ENCODE results near the gene CAV1.
"Not testable (repeated sequence)": the region's sequence is repeated elsewhere in the genome, so short reads cannot be mapped to it uniquely, and the experiment has no call there.

The CAV1 gene, protein sequence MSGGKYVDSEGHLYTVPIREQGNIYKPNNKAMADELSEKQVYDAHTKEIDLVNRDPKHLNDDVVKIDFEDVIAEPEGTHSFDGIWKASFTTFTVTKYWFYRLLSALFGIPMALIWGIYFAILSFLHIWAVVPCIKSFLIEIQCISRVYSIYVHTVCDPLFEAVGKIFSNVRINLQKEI

DNA sequence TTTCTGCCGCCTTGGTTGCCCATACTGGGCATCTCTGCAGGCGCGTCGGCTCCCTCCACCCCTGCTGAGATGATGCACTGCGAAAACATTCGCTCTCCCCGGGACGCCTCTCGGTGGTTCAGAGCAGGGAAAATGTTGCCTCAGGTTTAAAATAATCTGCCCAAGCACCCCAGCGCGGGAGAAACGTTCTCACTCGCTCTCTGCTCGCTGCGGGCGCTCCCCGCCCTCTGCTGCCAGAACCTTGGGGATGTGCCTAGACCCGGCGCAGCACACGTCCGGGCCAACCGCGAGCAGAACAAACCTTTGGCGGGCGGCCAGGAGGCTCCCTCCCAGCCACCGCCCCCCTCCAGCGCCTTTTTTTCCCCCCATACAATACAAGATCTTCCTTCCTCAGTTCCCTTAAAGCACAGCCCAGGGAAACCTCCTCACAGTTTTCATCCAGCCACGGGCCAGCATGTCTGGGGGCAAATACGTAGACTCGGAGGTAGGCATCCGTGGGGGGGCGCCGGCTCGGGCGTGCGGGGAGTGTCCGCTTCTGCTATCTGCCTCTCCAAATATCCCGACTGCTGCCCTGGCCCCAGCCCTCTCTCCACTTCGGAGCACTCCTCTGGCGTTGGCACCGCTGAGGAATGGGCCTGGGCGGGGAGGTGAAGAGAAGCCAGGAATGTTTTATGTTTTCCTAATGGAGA lies at the start of gene CAV1:
Gene CAV1, plus strand, starts transcription at position 428 of the 689 bp plus-strand sequence. Its CDS starts 27 bp downstream, at position 455.
- DNase-seq (ENCODE audit: low read depth in 2 of 2) = no peak

DNA sequence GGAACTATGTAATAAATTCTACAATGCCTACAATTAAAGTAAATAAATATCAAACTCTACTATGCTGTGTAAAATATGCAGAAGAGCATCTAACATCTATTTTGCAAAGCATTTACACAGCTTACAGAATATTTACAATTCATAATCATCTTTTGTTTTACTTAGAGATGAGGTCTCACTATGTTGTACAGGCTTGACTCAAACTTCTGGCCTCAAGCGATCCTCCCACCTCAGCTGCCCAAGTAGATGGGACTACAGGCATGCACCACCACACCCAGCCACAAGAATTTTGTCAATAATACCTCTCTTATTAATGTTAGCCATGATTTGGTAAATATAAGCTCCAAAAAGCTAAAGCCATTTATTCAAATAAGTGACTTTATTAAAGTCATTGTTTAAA lies 47.2 kb upstream of the CAV1 start:
- DNase-seq (ENCODE audit: low read depth in 2 of 2) = no peak

DNA sequence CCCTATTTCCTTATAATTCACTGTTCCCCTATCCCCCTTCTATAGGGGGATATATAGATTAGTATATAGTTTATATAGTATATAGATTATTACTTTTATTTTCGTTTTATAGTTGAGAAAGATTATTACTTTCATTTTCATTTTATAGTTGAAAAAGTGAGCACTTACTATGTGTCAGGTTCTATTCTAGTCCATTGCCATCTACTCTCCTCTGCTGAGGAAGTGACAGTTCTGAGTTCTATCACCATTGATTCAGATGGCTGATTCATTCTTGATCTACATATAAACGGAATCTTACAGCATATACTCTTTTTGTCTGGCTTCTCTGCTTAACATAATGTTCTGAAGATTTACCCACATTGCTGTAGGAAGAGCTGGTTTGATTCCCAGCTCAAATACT lies 46.0 kb upstream of the CAV1 start:
- DNase-seq (ENCODE audit: low read depth in 2 of 2) = no peak

DNA sequence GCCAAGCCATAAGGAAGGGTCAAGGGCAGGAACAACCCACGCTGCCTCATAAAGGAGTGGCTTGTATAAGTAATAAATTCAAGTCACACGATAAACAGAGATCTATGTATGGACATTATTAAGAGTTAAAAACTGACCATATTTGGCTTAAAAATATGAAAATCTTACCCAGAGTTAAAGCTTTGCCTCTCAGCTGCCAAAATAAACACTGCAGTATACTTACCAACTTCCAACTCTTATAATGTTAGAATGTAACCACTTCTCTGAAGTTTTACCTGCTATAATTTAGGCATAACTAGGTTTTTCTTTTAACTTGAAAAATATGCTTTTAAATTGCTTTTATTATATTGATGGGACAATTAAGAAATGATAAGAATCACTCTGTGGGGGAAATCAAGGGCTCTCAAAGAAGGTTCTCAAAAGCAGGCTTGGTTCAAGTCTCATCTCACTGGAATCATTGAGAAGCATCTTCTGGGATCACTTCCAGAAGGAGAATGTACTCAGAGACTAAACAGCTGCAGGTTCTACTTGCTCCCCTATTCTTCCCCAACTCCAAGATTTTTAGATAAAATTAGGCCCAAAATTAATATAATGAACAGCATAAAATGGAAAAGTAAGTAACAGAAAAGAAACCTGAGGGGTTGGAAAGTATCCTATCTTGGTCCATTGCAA lies 41.4 kb upstream of the CAV1 start:
- no peak for DNase-seq (ENCODE audit: low read depth in 2 of 2)

DNA sequence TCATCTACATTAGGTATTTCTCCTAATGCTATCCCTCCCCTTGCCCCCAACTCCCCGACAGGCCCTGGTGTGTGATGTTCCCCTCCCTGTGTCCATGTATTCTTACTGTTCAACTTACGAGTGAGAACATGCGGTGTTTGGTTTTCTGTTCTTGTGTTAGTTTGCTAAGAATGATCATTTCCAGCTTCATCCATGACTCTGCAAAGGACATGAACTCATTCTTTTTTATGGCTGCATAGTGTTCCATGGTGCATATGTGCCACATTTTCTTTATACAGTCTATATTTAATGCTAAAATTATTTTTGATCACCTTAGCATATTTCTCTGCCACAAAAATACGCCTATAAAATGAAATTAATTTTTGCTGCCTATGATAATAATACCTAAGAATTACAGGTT lies 40.4 kb upstream of the CAV1 start:
- not testable (repeated sequence) for DNase-seq (ENCODE audit: low read depth in 2 of 2)

DNA sequence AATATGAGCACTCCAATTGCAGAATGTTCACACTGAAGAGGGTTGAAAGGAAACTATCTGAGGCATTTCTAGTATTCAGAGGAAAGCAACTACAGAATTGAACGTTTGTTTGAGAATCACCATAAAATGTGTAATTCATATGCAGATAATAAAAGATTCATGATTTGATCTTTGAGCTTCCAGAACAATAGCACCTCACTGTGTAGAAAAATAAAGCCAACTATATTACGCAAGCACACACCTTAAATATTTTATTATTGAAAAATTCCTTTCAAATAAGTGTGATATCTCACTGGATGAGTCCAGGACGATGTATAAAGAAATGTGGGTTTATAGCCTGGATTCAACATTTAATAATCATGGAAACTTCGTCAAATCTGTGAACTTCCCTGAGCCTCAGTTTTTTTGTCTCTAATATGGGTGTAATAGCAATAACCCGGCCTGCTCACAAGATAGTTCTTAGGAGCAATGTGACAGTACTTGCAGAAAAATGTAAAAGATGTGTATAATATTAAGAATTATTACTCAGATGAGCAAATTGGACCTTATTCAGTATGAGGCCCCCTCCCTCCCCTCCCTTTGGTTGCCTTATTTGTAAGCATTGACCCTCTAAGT lies 36.8 kb upstream of the CAV1 start:
- no peak for DNase-seq (ENCODE audit: low read depth in 2 of 2)

DNA sequence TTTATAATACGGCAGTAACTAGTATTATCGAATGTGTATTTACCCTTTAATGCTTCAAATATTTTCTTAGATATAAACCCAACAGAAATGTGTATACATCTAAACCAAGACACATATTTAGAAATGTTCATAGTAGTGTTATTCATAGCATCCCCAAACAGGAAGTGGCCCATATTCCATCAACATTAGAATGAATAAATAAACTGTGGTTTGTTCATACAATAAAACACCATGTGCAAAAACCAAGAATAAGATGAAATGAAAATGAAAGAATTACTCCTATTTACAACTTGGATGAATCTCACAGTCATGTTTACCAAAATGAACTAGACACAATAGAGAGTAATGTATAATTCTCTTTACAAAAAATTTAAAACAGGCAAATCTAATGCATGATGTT lies 34.5 kb upstream of the CAV1 start:
- no peak for DNase-seq (ENCODE audit: low read depth in 2 of 2)

DNA sequence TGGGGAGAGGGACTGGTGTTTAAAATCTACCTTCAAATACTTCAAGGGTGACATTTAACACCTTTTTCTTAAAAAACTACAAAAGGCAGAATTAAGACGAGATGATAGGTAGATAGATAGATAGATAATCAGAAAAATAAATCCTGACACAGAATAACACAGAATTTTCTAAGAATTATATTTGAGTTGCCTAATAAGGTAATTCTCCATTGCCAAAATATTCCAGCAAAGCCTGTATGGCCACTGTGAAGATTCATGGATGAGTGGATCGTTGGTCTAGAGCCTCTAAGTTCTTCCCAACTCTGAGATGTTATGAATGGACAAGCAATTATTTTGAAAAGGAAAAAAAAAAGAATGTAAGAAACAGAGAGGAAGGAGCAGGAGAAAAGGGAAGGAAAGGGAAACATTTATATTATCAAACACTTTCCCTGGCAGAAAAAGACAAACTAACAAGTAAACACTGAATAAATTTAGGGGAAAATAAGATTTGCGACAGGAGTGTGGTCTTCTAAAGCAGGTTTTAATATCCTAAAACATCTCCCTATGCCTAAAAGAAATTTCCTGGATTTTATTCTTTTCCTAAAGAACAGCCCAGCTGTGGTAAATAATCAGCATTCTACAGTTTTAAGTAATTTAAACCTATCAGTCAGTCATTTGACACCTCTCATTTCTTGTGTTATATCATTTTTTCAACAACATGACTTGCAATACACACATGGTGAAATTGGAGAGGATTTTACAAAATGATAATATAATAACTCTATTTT lies 32.8 kb upstream of the CAV1 start:
- DNase-seq (ENCODE audit: low read depth in 2 of 2) = no peak

DNA sequence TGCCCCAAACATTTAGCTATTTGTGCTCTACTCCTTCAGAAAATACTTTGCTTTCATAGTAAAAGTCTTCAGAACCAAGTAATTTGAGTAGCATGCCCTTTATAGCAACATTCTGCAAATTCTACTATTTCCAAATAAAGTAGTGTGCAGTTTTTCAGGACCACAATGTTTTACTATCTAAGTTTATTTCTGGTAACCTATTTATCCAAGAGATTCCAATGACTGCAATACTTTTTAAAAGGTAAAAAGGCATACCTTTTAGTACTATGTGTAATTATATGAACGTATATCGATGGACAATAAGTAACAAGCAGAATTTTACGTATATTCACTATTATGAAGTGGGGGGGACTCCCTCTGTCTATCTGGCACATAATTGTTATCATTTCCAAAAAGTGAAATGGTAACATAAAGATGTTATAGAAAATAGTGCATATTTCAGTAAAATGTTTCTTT lies 32.2 kb upstream of the CAV1 start:
- DNase-seq (ENCODE audit: low read depth in 2 of 2) = no peak

DNA sequence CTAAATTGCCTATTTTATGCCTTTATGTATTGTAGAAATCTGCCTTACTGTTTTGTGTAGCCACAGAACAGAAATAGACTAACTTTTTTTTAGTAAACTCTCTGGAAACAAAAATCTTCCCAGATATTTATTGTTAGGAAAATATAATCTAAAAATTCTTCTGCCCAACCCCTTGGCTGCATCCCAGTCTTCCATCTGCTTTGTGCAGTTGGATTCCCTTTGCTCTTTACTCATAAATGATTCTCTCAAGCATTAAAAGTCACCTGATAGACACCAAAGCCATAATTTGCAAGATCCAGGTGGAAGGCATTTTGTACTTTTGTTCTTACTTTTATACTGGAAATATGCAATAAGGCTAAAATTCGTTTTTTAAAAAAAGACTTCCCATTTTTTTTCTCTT lies 31.4 kb upstream of the CAV1 start:
- no peak for DNase-seq (ENCODE audit: low read depth in 2 of 2)

DNA sequence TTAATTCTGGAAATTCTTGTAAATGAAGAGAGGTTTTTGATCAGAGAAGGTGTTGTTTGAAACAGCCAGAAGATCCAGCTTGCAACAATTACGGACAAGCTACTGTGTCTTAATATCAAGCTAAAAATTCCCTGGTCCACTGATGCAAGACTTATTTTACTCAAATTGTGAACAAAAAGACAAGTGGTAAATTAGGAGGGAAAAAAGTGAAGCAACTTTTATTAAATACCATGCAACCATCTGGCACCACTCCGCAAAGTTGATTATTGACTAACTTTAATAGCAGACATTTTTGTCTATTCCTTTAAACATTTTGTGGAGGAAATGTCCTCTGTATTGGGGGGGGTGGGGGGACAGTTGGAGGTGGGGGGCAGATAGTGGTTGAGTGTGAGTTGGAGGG lies 30.4 kb upstream of the CAV1 start:
- DNase-seq (ENCODE audit: low read depth in 2 of 2) = no peak

DNA sequence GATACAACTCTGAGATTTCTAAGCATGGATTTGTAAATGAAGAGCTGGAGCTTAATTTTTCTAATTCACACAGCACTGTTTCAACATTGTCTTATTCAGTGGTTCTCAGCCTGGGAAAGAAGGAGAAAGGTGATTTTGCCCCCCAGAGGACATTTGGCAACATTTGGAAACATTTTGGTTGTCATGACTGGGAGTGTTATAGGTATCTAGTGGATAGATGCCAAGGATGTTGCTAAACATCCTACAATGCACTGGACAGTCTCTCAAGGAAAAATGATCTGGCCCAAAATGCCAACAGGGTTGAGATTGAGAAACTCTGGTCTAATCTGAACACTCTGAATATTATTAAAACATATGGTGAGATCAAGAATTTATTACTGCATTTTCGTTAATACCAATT lies 29.1 kb upstream of the CAV1 start:
- DNase-seq (ENCODE audit: low read depth in 2 of 2) = no peak

DNA sequence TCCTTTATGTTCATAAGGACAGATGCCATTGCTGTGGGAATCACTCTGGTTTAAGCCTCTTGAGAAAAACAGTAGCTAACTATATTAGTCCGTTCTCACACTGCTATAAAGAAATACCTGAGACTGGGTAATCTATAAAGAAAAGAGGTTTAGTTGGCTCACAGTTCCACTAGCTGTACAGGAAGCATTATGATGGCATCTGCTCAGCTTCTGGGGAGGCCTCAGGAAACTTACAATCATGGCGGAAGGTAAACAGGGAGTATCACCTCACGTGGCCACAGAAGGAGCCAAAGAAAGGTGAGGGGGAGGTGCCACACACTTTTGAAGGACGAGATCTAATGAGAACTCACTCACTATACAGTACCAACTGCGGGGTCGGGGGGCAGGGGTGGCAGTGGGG lies 28.2 kb upstream of the CAV1 start:
- DNase-seq (ENCODE audit: low read depth in 2 of 2) = no peak

DNA sequence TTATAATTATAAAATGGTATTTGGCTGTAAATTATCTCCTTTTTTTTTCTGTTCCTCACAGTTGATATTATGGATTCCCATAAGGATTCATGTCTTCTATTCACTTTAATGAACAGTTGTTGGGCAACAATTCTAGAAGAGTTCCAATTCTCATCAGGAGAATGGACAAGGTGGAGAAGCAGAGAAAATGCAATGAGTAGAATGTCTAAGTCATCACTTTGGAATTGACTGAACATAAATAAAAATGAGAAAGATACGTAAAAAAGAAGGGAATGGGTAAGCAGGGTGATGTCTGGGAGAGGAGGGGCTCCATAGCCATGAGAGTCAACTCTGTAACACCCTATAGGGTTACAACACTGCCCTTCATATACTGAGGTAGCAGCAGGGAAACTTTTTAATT lies 27.1 kb upstream of the CAV1 start:
- DNase-seq (ENCODE audit: low read depth in 2 of 2) = no peak

DNA sequence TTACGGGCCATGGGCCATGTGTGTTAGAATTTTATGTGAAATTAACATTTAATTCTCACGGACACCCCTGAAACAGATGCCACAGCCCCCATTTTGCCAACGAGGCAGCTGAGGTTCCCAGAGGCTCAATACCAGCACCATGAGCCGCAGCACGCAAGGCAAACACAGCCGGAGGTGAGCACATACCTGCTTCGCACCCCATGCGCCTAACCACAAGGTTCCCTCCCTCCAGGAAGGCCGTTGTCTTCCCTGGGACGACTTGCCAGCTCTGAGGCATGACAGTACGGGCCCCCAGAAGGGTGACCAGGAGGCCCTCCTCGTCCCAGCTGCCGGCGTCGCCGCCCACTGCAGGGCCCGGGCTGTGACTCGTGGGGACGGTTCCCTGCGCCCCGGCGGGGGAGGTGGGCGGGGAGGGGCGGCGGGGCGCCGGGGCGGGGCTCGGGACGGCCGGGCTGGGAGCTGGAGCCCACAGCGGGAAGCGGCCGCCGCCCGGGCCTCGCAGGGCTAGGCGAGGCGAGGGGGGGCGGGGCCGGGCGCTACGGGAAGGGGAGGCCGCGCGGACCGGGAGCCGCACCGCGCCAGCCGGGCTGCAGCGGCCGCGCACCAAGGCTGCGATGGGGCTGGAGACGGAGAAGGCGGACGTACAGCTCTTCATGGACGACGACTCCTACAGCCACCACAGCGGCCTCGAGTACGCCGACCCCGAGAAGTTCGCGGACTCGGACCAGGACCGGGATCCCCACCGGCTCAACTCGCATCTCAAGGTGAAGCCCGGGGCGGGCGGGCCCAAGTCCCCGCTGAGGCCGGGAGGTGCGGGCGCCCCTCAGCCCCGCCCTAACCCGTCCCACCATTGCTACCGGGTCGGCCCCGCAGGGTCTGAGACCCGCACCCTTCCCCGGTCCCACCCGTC lies 25.4 kb upstream of the CAV1 start, which contains the start of gene CAV2:
Gene CAV2, plus strand, starts transcription at position 571 of the 910 bp plus-strand sequence. Its CDS starts 44 bp downstream, at position 615.
- no peak for DNase-seq (ENCODE audit: low read depth in 2 of 2)

DNA sequence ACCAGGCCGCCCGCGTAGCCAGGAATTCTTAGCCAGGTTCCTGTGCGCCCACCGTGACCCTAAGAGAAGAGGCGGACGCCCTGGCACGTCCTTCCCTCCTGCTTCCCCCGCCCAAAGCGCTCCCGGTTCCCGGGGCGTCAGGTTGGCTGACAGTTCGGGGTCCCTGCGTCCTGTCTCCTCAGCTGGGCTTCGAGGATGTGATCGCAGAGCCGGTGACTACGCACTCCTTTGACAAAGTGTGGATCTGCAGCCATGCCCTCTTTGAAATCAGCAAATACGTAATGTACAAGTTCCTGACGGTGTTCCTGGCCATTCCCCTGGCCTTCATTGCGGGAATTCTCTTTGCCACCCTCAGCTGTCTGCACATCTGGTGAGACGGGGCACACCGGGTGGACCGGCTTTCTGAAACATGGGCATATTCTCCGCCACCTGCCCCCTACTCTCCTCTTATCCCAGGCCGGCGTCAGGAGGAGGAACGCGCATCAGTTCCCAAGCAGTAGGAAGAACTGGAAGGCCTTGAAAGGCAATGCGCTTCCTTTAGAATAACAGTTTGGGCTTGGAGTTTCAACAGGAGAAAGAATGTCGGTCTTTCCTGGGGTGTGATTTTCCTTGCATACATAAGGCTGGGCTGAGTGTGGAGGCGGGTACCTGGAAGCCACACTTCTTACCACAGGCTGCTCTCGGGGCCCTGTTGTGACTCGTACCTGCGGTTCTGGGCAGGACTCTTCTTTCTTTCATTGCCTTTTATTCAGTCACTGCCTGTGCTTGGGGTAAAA lies 24.6 kb upstream of the CAV1 start:
- DNase-seq (ENCODE audit: low read depth in 2 of 2) = no peak

DNA sequence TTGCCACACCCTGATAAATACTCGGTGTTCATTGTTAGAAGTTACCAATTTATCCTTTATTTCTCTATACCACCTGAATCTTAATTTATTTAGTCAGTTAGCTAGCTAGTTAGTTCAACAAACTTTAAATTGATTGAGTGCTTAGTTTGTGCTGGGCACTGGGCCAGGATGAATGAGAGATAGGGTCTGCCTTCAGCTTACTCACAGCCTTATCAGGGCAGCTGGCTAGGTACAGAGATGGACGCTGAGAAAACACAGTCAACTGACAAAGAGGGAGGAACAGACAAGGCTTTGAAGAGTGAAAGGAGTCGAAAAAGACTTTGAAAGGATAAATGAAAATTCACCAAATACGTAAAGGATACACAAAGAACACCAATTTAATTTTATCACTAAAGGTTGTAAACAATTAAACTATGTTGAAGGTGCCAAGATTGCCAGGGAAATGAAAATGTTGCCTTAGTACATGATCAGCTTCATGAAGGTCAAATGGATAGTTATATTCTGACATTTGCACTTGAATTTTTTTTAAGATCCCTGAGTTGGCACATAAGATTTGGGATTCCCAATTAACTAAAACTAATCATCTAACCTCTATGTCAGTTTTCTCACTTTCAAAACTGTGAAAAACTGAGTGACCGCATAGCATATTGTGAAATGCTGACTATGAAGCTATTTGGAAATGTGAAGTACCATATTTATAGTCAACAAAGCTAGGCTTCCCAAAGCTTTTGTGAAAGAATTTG lies 23.2 kb upstream of the CAV1 start:
- DNase-seq (ENCODE audit: low read depth in 2 of 2) = no peak

DNA sequence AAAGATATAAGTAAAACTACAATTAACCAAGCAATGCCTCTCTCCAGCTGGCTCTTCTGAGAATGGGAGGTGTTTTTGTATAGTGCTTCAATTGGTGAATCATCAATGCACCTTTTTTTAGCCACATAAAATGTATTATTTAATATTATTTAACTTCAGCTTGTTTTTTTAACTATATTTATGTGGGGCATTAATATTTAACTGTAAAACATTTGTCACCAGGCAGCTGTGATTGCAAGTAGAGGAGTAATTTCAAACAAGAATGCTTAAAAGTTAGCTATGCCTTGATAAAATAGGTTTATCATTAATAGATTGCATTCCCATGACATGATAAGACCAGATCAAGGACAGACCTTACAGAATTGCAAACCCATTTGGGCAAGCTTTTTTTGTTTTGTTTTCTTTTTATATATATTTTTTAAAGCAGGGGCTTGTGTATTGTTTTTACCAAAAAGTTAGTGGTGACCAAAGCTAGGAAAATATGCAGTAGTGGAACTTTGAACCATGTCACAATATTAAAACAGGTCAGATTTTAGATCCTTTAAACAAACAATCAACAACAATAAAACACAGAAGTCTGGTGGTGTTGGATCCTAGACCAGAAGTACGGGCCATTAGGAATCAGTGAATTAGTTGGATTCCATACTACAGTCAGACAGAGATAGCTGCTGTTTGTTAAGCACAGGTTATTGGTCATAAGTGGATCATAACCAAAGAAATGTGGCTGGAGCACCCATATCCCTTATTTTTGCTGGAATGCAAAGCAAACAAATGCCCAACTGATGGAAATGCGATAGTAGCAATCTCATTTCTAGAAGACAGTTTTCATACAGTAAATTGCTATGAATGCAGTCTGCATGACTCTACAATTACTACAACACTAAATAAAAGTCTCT lies 22.4 kb upstream of the CAV1 start:
- no peak for DNase-seq (ENCODE audit: low read depth in 2 of 2)
